WI38 (cell line): Measurements from ENCODE around the gene SNAI3.

Experiments
- H3K4me3 ChIP-seq: 2 replicates; pipeline ENCODE4 v1.5.1; 2011; ENCODE audit warnings: low read depth, mild to moderate bottlenecking, control low read depth, low read length
- CTCF ChIP-seq: IDR thresholded peaks from 2 replicates; pipeline ENCODE4 v1.5.1; 2012; ENCODE audit warnings: low read depth, mild to moderate bottlenecking, control low read depth, low read length

Gene SNAI3

GRCh38 chr16:88655053-88655732, 31.1 kb downstream of the SNAI3 start:
- no peak for TF ChIP-seq CTCF
- H3K4me3 ChIP-seq, result no peak overlapping the region

GRCh38 chr16:88654363-88655052, 31.8 kb downstream of the SNAI3 start:
- TF ChIP-seq CTCF, result no peak
- no peak overlapping the region for H3K4me3 ChIP-seq

- H3K4me3 ChIP-seq, result no peak overlapping the region
- no peak for TF ChIP-seq CTCF
Observed at GRCh38 chr16:88653596-88654362, 32.5 kb downstream of the SNAI3 start.

DNA sequence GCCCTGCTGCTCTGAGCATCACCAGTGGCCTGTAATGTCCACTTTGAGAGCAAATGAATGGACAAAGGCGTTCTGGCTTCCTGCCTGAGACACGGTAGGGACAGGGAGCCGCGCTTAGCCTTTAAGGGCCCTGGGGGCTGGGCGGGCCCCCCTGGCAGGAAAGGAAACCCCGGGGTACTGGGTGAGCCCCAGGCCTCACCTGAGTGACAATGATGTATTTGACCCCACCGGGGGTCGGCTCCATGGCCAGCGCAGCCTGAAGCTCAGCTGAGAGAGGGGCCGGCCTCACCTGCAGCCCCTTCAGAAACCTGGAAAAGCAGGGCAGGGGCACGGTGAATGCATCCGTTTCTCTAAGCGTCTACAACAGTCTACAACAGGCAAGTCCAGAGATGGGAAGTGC, 33.2 kb downstream of the SNAI3 start:
- TF ChIP-seq CTCF, result no peak
- H3K4me3 ChIP-seq, result no peak overlapping the region

DNA sequence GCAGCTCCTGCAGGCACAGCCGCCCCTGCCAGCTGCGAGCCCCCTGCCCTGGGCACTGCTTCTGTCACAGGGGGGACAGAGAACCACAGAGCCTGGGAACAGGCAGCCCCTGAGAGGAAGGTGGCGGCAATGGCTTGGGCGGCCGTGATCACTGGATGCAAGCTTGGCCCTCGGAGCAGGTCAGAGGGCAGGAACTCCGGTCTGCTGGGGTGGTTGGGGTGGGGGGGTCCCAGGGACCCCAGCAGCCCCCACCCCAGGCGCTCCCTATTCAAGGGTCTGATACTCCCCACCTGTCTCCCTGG, 33.6 kb downstream of the SNAI3 start:
- no peak for TF ChIP-seq CTCF
- no peak overlapping the region for H3K4me3 ChIP-seq

DNA sequence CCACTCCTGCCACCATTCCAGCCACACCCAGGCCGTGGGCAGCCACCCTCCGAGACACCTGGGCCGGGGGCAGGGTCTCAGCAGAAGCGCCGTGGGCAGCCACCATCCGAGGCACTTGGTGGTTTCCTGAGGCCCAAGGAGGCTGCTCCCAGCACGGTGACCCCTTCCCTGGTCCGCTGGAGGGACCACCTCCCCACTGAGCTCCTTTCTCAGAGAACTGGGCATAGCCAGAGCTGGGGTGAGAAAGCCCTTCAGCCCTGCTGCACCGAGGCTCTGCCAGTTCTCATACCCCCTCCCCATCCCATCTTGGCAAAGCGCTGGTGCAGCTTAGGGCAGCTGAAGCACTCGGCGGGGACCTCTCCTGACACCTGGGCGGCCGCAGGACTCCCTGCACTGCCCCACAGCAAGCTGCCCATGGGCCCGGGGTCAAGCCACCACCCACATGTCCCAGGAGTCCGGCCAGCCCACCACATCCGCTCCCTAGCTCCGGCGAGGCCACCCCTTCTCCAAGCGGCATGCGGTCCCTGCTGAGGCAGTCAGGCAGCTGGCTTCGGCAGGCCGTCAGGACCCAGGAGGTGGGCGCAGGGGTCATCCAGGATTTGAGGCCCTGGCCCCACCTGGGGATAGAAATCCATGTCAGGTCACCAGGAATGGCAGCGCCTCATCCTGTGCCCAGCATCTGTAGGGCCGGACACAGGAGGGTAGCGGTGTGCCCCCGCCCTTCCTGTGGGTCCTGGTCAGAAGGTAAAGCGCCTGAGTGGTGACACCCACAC, 34.1 kb downstream of the SNAI3 start:
- no peak for TF ChIP-seq CTCF
- H3K4me3 ChIP-seq, result no peak overlapping the region
